Fibroblast of pulmonary artery (primary cell): Measurements from ENCODE around the gene DPH7.
"Not testable (repeated sequence)": the region's sequence is repeated elsewhere in the genome, so short reads cannot be mapped to it uniquely, and the experiment has no call there.

Source experiments
- DNase-seq: peaks from one replicate; pipeline ENCODE4 v3.0.0-alpha.2; 2010; ENCODE audit warnings: low read depth
- H3K4me3 ChIP-seq: replicated peaks from 2 replicates; pipeline ENCODE4 v1.5.1; 2011; ENCODE audit warnings: low read depth, mild to moderate bottlenecking, control low read depth, low read length, moderate library complexity
- CTCF ChIP-seq: IDR thresholded peaks from 2 replicates; pipeline ENCODE4 v1.5.1; 2011; ENCODE audit warnings: mild to moderate bottlenecking, control low read depth, low read length, inconsistent platforms; ENCODE audit errors: missing control alignments

The DPH7 gene

GRCh38 chr9:137535120-137535428 lies 43.7 kb downstream of the DPH7 start:
- no peak for DNase-seq
- H3K4me3 ChIP-seq = no peak overlapping the region
- no peak for TF ChIP-seq CTCF

- H3K4me3 ChIP-seq = no peak overlapping the region
- TF ChIP-seq CTCF = peak; percentile 71
- peak; percentile 73 for DNase-seq
Observed at GRCh38 chr9:137534256-137535119, 44.2 kb downstream of the DPH7 start.

DNA sequence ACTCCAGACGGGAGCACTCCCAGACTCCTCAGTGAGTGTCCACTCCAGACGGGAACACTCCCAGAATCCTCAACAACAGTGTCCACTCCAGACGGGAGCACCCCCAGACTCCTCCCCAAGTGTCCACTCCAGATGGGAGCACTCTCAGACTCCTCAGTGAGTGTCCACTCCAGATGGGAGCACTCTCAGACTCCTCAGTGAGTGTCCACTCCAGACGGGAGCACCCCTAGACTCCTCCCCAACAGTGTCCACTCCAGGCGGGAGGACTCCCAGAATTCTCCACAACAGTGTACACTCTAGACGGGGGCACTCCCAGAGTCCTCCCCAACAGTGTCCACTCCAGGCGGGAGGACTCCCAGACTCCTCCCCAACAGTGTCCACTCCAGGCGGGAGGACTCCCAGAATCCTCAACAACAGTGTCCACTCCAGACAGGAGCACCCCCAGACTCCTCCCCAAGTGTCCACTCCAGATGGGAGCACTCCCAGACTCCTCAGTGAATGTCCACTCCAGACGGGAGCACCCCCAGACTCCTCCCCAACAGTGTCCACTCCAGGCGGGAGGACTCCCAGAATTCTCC lies 45.7 kb downstream of the DPH7 start:
- not testable (repeated sequence) for DNase-seq, H3K4me3 ChIP-seq

DNA sequence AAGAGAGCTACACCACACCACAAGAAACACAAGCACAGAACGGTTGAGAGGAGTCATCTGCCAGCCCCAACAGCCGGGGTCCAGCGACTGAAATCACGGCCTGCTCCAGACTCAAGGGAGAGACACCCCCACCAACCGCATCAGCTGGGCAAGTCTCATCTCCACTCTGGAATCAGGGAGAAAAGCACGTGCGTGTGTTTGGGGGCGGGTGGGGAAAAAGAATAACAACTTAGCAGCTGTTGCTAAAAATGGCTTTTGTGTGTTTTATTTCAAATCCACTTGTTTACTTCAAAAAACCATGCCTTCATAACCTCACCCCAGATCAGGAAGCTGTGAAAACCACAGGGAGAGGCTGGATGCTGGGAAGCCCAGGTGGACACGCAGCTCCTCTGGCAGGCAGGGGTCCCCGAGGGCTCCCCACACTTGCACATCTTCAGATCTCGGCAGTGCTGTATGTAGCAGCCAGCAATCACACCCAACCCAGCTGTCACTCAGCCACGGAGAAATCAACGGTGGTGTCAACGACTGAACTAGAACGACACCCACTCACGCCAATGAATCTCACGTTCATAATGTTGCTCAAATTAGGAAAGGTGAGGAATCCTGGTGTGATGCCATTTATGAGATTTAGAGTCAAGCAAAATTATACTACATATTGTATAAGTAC lies 47.5 kb downstream of the DPH7 start:
- no peak for TF ChIP-seq CTCF
- no peak overlapping the region for H3K4me3 ChIP-seq
- DNase-seq = no peak

DNA sequence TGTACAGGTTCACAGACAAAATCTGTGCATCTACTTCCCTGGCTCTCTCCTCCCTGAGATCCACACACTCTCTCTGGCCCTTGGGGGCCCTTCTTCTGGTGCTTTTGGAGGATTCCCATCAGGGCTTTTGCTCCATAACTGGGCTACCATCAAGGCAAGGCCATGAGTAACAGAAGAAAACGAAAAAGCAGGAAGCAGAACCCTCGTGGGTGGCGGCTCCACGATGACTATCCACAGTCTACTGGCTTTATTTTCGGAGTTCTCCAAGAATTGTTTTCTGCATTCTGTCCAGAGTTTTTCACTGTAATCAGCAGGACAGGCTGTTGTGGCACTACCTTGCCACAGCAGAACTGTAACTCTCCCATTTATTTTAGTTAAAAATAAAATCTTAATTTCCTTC lies 48.4 kb downstream of the DPH7 start:
- no peak overlapping the region for H3K4me3 ChIP-seq
- DNase-seq = no peak
- no peak for TF ChIP-seq CTCF

DNA sequence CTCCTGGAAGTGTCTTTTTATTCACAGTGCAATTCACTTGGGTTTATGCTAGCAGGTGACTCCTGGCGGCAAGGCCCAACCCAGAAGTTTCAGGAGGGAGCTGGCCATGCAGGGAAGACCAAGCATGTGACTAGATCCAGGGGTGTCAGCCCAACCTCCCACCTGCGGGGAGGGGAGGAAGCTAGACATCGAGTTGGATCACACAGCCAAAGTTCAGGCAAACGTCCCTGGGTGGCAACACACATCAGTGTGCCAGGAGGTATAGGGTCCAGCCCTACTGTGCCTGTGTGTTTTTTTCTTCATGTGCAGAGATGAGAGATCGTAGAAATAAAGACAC lies 53.8 kb downstream of the DPH7 start:
- DNase-seq = no peak
- H3K4me3 ChIP-seq = no peak overlapping the region
- no peak for TF ChIP-seq CTCF

GRCh38 chr9:137524161-137524980 lies 54.4 kb downstream of the DPH7 start:
- no peak for DNase-seq
- TF ChIP-seq CTCF = no peak
- H3K4me3 ChIP-seq = no peak overlapping the region
